ENCODE measurements around the gene KPNB1. TPM values are rescaled to one million over a fixed set of nuclear protein-coding genes. Genes with fewer than 3 reads are reported as not detected.

KPNB1 gene
- total RNA-seq, 4 donors from 2014 or later = 134 to 207 (median 170) TPM

DNA sequence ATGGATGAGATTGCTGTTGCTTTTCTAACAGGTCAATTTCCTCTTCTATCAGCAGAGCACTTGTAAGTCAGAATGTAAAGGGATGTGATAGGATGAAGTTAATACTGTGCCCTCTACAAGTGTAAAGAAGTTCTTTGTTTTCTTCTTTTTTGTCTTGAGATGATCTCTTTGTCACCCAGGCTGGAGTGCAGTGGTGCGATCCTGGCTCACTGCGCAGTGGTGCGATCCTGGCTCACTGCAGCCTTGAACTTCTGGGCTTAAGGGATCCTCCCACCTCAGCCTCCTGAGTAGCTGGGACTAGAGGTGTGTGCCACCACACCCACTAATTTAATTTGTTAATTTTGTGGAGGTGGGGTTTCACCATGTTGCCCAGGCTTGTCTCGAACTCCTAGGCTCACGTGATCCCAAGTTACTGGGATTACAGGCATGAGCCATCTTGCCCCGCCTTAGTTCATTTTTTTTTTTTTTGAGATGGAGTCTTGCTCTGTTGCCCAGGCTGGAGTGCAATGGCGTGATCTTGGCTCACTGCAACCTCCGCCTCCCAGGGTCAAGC lies 21.6 kb upstream of the KPNB1 start:
- TF ChIP-seq, protein P1, sequence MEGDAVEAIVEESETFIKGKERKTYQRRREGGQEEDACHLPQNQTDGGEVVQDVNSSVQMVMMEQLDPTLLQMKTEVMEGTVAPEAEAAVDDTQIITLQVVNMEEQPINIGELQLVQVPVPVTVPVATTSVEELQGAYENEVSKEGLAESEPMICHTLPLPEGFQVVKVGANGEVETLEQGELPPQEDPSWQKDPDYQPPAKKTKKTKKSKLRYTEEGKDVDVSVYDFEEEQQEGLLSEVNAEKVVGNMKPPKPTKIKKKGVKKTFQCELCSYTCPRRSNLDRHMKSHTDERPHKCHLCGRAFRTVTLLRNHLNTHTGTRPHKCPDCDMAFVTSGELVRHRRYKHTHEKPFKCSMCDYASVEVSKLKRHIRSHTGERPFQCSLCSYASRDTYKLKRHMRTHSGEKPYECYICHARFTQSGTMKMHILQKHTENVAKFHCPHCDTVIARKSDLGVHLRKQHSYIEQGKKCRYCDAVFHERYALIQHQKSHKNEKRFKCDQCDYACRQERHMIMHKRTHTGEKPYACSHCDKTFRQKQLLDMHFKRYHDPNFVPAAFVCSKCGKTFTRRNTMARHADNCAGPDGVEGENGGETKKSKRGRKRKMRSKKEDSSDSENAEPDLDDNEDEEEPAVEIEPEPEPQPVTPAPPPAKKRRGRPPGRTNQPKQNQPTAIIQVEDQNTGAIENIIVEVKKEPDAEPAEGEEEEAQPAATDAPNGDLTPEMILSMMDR (IDR thresholded peaks at IDR 0.05) = no peak
- TF ChIP-seq POLR2A (IDR thresholded peaks at IDR 0.05) = no peak
- H3K9me3 ChIP-seq = no peaks in the 10 kb centered on the region
- no peak overlapping the region for H3K4me3 ChIP-seq (replicated peaks in 1 of 3)
- WGBS, 2 donors = 96 to 98% methylated on average over 8 of the region's 8 CpGs
- H3K27me3 ChIP-seq = no peaks in the 10 kb centered on the region
- no peak overlapping the region for H3K27ac ChIP-seq
- DNase-seq = no peak
- intact Hi-C loops (cut with DNase I) = loop anchor here (10.0 kb wide), 1 partner anchor 393 kb away; no protein-coding TSS in a partner anchor
- H3K36me3 ChIP-seq = no peaks in the 10 kb centered on the region
- H3K4me1 ChIP-seq = peaks cover 9 to 21% of the 10 kb centered on the region in 2 donors

- H3K4me1 ChIP-seq = peaks cover 0 to 17% of the 10 kb centered on the region in 2 donors
- H3K36me3 ChIP-seq = no peaks in the 10 kb centered on the region
- intact Hi-C loops (cut with DNase I) = loop anchor here (10.0 kb wide), 1 partner anchor 395 kb away; no protein-coding TSS in a partner anchor
- no peak overlapping the region for H3K4me3 ChIP-seq (replicated peaks in 1 of 3)
- no peak overlapping the region for H3K27ac ChIP-seq
- DNase-seq = no peak
- TF ChIP-seq POLR2A (IDR thresholded peaks at IDR 0.05) = no peak
- TF ChIP-seq, protein P1 (IDR thresholded peaks at IDR 0.05) = no peak
- H3K27me3 ChIP-seq = no peaks in the 10 kb centered on the region
- 72 to 78% methylated on average over 5 of the region's 5 CpGs for WGBS, 2 donors
- no peaks in the 10 kb centered on the region for H3K9me3 ChIP-seq
Measured at GRCh38 chr17:47629826-47630225, 19.9 kb upstream of the KPNB1 start.

DNA sequence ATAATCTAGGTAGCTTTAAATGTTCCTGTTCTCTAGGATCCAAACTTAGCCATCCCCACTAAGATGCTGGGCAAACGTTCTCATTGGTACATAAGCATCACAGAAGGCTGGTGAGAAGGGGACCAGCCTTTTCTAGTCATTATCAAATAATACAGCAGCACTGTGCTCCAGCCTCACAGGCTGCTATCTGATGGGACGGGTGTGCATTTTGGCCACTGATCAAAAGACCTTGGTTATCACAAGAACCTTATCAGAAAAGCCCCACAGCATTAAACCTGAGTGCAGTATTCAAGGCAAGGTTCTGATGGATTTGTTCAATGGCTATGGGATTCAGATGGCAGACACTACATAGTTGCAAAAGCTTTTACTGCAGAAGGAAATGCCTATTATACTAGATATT lies 19.1 kb upstream of the KPNB1 start:
- DNase-seq = no peak
- no peak for TF ChIP-seq POLR2A (IDR thresholded peaks at IDR 0.05)
- TF ChIP-seq, protein P1 (IDR thresholded peaks at IDR 0.05) = no peak
- Histone ChIP-seq H3K27me3 (no peaks in the 10 kb centered on the region), H3K4me3 (replicated peaks in 1 of 3) (no peak overlapping the region), H3K4me1 (peaks cover 0 to 12% of the 10 kb centered on the region in 2 donors), H3K36me3 (no peaks in the 10 kb centered on the region), H3K9me3 (no peaks in the 10 kb centered on the region), H3K27ac (no peak overlapping the region)
- WGBS, 2 donors = 89 to 90% methylated on average over 2 of the region's 2 CpGs
- intact Hi-C loops (cut with DNase I) = no loop called here

GRCh38 chr17:47632991-47633390 lies 16.7 kb upstream of the KPNB1 start:
- Histone ChIP-seq H3K4me3 (replicated peaks in 1 of 3) (no peak overlapping the region), H3K27ac (no peak overlapping the region), H3K27me3 (no peaks in the 10 kb centered on the region), H3K36me3 (no peaks in the 10 kb centered on the region), H3K4me1 (no peaks in the 10 kb centered on the region), H3K9me3 (no peaks in the 10 kb centered on the region)
- DNase-seq = no peak
- 95 to 100% methylated on average over 3 of the region's 3 CpGs for WGBS, 2 donors
- TF ChIP-seq, protein P1 (IDR thresholded peaks at IDR 0.05) = no peak
- TF ChIP-seq POLR2A (IDR thresholded peaks at IDR 0.05) = no peak
- intact Hi-C loops (cut with DNase I) = no loop called here

DNA sequence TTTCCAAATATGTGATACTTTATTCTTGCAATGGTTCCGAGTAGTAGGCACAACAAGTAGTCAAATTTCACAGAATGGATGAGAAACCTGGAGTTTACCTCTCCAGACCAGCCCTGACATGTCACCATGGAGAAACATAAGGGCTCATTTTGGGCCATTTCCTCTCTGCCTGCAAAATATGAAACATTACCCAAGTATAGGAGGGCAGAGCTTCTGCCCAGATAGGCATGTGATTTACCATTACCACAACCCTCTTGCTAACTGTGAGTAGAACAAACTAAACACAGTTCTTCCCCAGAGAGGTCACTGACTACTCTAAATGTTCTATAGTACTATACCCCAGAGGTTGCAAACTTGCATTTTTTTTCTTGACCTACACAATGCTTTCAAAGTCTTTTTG lies 15.7 kb upstream of the KPNB1 start:
- Histone ChIP-seq H3K9me3 (no peaks in the 10 kb centered on the region), H3K27me3 (no peaks in the 10 kb centered on the region), H3K27ac (no peak overlapping the region), H3K36me3 (no peaks in the 10 kb centered on the region), H3K4me3 (replicated peaks in 1 of 3) (no peak overlapping the region), H3K4me1 (no peaks in the 10 kb centered on the region)
- TF ChIP-seq, protein P1 (IDR thresholded peaks at IDR 0.05) = no peak
- TF ChIP-seq POLR2A (IDR thresholded peaks at IDR 0.05) = no peak
- intact Hi-C loops (cut with DNase I) = no loop called here
- 94 to 95% methylated on average over 1 of the region's 1 CpG for WGBS, 2 donors
- no peak for DNase-seq

Measured in thyroid gland (tissue), 4 donors.